GM12878 (cell line): Measurements from ENCODE around the gene SRPX2. TPM values are rescaled to one million over a fixed set of nuclear protein-coding genes. Genes with fewer than 3 reads are reported as not detected.

ENCODE experiments used
- ATAC-seq: fragments of 200-7000 bp; cut with Tn5 transposase; 3 replicates; pipeline ENCODE4 v1.9.1; 2020; ENCODE audit warnings: mild to moderate bottlenecking, moderate library complexity
- BruUV-seq: library from RNA; stranded (reverse); fragments of 400-500 nt; replicated peaks from 2 replicates; lab custom pipeline; 2021; lab: Mats Ljungman, UMichigan
- CTCF ChIA-PET: fragments of 300-600 bp; sonication (Branson Sonifier 250); formaldehyde crosslinking; extraction: SDS; loops from one replicate; lab custom pipeline; 2021; ENCODE audit warnings: inconsistent platforms; lab: Yijun Ruan, JAX
- POLR2A ChIA-PET: fragments of 350-600 bp; formaldehyde crosslinking; extraction: SDS; loops from one replicate; lab custom pipeline; 2021; ENCODE audit warnings: inconsistent platforms; lab: Charles Lee
- RAD21 ChIA-PET: fragments of 300-600 bp; sonication (Branson Sonifier 250); formaldehyde crosslinking; loops from one replicate; lab custom pipeline; 2023; ENCODE audit warnings: antibody characterized with exemption; ENCODE audit not compliant: unreplicated experiment; lab: Charles Lee
- SMC1A ChIA-PET: fragments of 300-600 bp; sonication (Branson Sonifier 250); formaldehyde crosslinking; loops from one replicate; lab custom pipeline; 2023; ENCODE audit not compliant: unreplicated experiment, uncharacterized antibody; lab: Charles Lee
- DNase-seq: peaks from one replicate; pipeline ENCODE4 v3.0.0-alpha.2; 2011; ENCODE audit warnings: low read depth, low spot score
- FAIRE-seq: peaks from 3 replicates; lab custom pipeline; 2011; peaks lifted over from hg19 to GRCh38; lab: Jason Lieb, UNC
- H2AFZ ChIP-seq: 2 replicates; pipeline ENCODE4 v1.6.0; 2011; ENCODE audit warnings: low read depth, low read length, control low read depth; ENCODE audit not compliant: control insufficient read depth
- H3K27ac ChIP-seq: 2 replicates; pipeline ENCODE4 v1.5.1; 2011; ENCODE audit warnings: control low read depth; ENCODE audit not compliant: control insufficient read depth, insufficient read depth
- H3K27me3 ChIP-seq, 2 experiments: replicated peaks in 1 of 2; 2 replicates each; pipeline versions ENCODE4 v1.6.0 to v1.6.1; 2011; ENCODE audit warnings: low read length in 1 of 2; ENCODE audit not compliant: control insufficient read depth in 2 of 2, insufficient read depth in 2 of 2
- H3K36me3 ChIP-seq, 2 experiments: 2 replicates each; pipeline ENCODE4 v1.5.1; 2011; ENCODE audit warnings: low read length in 1 of 2; ENCODE audit not compliant: control insufficient read depth in 2 of 2, insufficient read depth in 2 of 2
- H3K4me1 ChIP-seq: 2 replicates; pipeline ENCODE4 v1.6.1; 2011; ENCODE audit warnings: mild to moderate bottlenecking, low read length, moderate library complexity, mixed read lengths; ENCODE audit not compliant: control insufficient read depth, insufficient read depth
- H3K4me2 ChIP-seq: 2 replicates; pipeline ENCODE4 v1.6.0; 2011; ENCODE audit warnings: control low read depth; ENCODE audit not compliant: control insufficient read depth, insufficient read depth
- H3K4me3 ChIP-seq: fragments of 200-600 bp; sonication (generic); 2 replicates; pipeline ENCODE4 v1.5.1; 2016
- H3K79me2 ChIP-seq: 2 replicates; pipeline ENCODE4 v1.6.0; 2011; ENCODE audit warnings: low read length; ENCODE audit not compliant: control insufficient read depth, insufficient read depth
- H3K9ac ChIP-seq: 2 replicates; pipeline ENCODE4 v1.8.0; 2011; ENCODE audit warnings: low read length, control low read depth, mixed read lengths; ENCODE audit not compliant: control insufficient read depth, insufficient read depth
- H3K9me3 ChIP-seq: replicated peaks from 3 replicates; pipeline ENCODE4 v1.5.1; 2011; ENCODE audit warnings: mild to moderate bottlenecking, low read length; ENCODE audit not compliant: control insufficient read depth, insufficient read depth
- H4K20me1 ChIP-seq: 2 replicates; pipeline ENCODE4 v1.6.0; 2011; ENCODE audit not compliant: control insufficient read depth, insufficient read depth
- CHD2 ChIP-seq: IDR thresholded peaks from 2 replicates; pipeline ENCODE4 v1.6.1; 2011; ENCODE audit warnings: low read depth, low read length, improper control_type of control experiment, borderline replicate concordance
- ETV6 ChIP-seq, 2 experiments: fragments of 450-650 bp in 1 of 2; IDR thresholded peaks in 1 of 2; conservative IDR thresholded peaks in 1 of 2; 2 replicates each; pipeline ENCODE4 v1.6.1; 2014; ENCODE audit warnings: antibody characterized with exemption in 1 of 2, borderline replicate concordance in 1 of 2, low read depth in 1 of 2, mild to moderate bottlenecking in 1 of 2, moderate library complexity in 1 of 2
- HDGF ChIP-seq: fragments of 450-650 bp; IDR thresholded peaks from 2 replicates; pipeline ENCODE4 v1.6.1; 2016; ENCODE audit warnings: antibody characterized with exemption
- IKZF1 ChIP-seq: fragments of 450-650 bp; conservative IDR thresholded peaks from 2 replicates; pipeline ENCODE4 v1.6.1; 2017; ENCODE audit warnings: antibody characterized with exemption, mild to moderate bottlenecking
- MTA2 ChIP-seq: fragments of 450-650 bp; IDR thresholded peaks from 2 replicates; pipeline ENCODE4 v1.6.1; 2016; ENCODE audit warnings: low read depth, mild to moderate bottlenecking, moderate library complexity
- MTA3 ChIP-seq: IDR thresholded peaks from 2 replicates; pipeline ENCODE4 v1.6.1; 2012; ENCODE audit warnings: low read length, inconsistent platforms, borderline replicate concordance
- SUZ12 ChIP-seq: fragments of 200-600 bp; sonication (generic); IDR thresholded peaks from one replicate; pipeline ENCODE4 v1.6.1; 2018; ENCODE audit warnings: antibody characterized with exemption, mild to moderate bottlenecking; ENCODE audit not compliant: unreplicated experiment
- YY1 ChIP-seq: IDR thresholded peaks from 2 replicates; pipeline ENCODE4 v1.6.1; 2011; ENCODE audit warnings: low read depth, mild to moderate bottlenecking, low read length
- ZNF24 ChIP-seq: fragments of 450-650 bp; IDR thresholded peaks from 2 replicates; pipeline ENCODE4 v1.6.1; 2017; ENCODE audit warnings: antibody characterized with exemption, mild to moderate bottlenecking
- WGBS: methylation state at CpG from one replicate; pipeline ENCODE4 v1.1.6; 2016; ENCODE audit warnings: low lambda C conversion rate; ENCODE audit not compliant: insufficient replicate concordance, insufficient coverage; ENCODE audit errors: missing lambda C conversion rate; 5-methylcytosine and 5-hydroxymethylcytosine counted together
- in situ Hi-C: fragments of 300-500 bp; cut with MboI; formaldehyde crosslinking; loops from 9 replicates; pipeline ENCODE4 v1.14.3; 2018; ENCODE audit warnings: mixed read lengths
- intact Hi-C: fragments of 100-400 bp; cut with micrococcal nuclease; formaldehyde crosslinking; loops from one replicate; pipeline ENCODE4 v1.14.2; 2022; ENCODE audit not compliant: unreplicated experiment
- polyA plus RNA-seq, 11 experiments: library from polyadenylated mRNA; depleted of rRNA in 4 of 11; unstranded in 6 of 11; stranded (reverse) in 5 of 11; fragments of >200 nt; fragmentation: Nextera tagmentation in 4 of 11; fragmentation: Illumina TruSeq in 1 of 11; extraction: Ambion mirVana in 4 of 11; extraction: Trizol in 1 of 11; gene quantifications; 1 replicate in 1 of 11; 2 replicates in 10 of 11; pipeline versions ENCODE4 v1.2.1 to v1.2.3, GENCODE V29; 2011 to 2016; ENCODE audit warnings: inconsistent platforms in 2 of 11, missing spikeins in 2 of 11, low read depth in 1 of 11
- total RNA-seq, 4 experiments: library from RNA; depleted of rRNA in 3 of 4; stranded (reverse); fragments of >200 nt in 3 of 4; fragmentation: Illumina TruSeq in 1 of 4; extraction: Trizol in 1 of 4; gene quantifications; 2 replicates each; pipeline versions ENCODE4 v1.2.1 to v1.2.3, GENCODE V29; 2013 to 2021
- TF ChIP-seq, protein P1 (sequence below): fragments of 450-650 bp; IDR thresholded peaks from 2 replicates; pipeline ENCODE4 v1.6.1; 2014; ENCODE audit warnings: mild to moderate bottlenecking
- TF ChIP-seq, protein P2 (sequence below): fragments of 450-650 bp; IDR thresholded peaks from 2 replicates; pipeline ENCODE4 v1.6.1; 2016; ENCODE audit warnings: mild to moderate bottlenecking

SRPX2 gene
- total and polyA plus RNA-seq, 10 of the 15 experiments (the other 5 are each of a cell fraction or from before 2014, with no cell fraction given): not detected

DNA sequence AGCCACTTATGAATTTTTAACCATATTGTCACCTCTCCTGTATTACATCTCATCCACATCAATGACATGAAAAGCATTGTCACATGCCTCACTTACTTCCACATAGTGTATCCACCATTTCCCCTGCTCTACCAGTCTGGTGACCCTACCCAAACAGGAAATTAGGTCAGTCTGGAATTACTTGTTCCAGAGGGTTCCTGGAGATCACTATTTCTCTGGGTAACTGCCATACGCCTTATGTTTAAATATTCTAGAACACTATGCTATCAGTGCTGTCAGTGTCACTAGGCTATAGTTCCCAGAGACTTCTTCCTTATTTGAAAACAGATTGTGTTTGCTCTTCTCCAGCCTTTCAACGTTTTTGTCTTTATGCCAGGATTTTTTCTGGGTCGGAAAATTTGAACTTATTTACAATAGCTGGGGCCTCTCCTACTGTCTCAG is 15.0 kb downstream of the SRPX2 start:
- SMC1A ChIA-PET: no interaction called here

More for the DNA sequence above, 15.0 kb downstream of the SRPX2 start:
- Histone ChIP-seq H2AFZ (no peak overlapping the region), H4K20me1 (no peaks in the 10 kb centered on the region), H3K9ac (no peak overlapping the region), H3K4me3 (no peak overlapping the region), H3K79me2 (no peaks in the 10 kb centered on the region), H3K4me1 (no peaks in the 10 kb centered on the region), H3K27ac (no peak overlapping the region), H3K36me3 (no peaks in the 10 kb centered on the region), H3K4me2 (no peak overlapping the region), H3K27me3 (no peaks in the 10 kb centered on the region), H3K9me3 (no peaks in the 10 kb centered on the region)
- ChIA-PET CTCF (no interaction called here), RAD21 (no interaction called here), POLR2A (no interaction called here)
- ATAC-seq (no peak), FAIRE-seq (no peak), DNase-seq (no peak)
- TF ChIP-seq SUZ12: no peak
- TF ChIP-seq YY1: no peak
- TF ChIP-seq MTA3: no peak
- no peak for TF ChIP-seq ZNF24
- no peak for TF ChIP-seq ETV6 (conservative IDR thresholded peaks at IDR 0.05 in 1 of 2, IDR thresholded peaks at IDR 0.05 in 1 of 2; ENCODE audit: borderline replicate concordance in 1 of 2, low read depth in 1 of 2)
- TF ChIP-seq, protein P1, sequence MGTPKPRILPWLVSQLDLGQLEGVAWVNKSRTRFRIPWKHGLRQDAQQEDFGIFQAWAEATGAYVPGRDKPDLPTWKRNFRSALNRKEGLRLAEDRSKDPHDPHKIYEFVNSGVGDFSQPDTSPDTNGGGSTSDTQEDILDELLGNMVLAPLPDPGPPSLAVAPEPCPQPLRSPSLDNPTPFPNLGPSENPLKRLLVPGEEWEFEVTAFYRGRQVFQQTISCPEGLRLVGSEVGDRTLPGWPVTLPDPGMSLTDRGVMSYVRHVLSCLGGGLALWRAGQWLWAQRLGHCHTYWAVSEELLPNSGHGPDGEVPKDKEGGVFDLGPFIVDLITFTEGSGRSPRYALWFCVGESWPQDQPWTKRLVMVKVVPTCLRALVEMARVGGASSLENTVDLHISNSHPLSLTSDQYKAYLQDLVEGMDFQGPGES: no peak
- TF ChIP-seq MTA2: no peak
- TF ChIP-seq, protein P2, sequence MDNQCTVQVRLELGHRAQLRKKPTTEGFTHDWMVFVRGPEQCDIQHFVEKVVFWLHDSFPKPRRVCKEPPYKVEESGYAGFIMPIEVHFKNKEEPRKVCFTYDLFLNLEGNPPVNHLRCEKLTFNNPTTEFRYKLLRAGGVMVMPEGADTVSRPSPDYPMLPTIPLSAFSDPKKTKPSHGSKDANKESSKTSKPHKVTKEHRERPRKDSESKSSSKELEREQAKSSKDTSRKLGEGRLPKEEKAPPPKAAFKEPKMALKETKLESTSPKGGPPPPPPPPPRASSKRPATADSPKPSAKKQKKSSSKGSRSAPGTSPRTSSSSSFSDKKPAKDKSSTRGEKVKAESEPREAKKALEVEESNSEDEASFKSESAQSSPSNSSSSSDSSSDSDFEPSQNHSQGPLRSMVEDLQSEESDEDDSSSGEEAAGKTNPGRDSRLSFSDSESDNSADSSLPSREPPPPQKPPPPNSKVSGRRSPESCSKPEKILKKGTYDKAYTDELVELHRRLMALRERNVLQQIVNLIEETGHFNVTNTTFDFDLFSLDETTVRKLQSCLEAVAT: no peak
- no peak for TF ChIP-seq CHD2
- no peak for TF ChIP-seq HDGF
- TF ChIP-seq IKZF1: no peak
- 31% methylated on average over 3 of the region's 3 CpGs for WGBS
- in situ Hi-C loops (no loop called here), intact Hi-C loops (no loop called here)
- BruUV-seq: no TSS peak
